Esophagus squamous epithelium (tissue), 4 donors: ENCODE data around the gene ENO4.

Source experiments
- CTCF ChIP-seq, 6 experiments: fragments of 450-650 bp in 4 of 6; fragments of 200-600 bp in 2 of 6; sonication (generic) in 2 of 6; IDR thresholded peaks; one replicate each; pipeline ENCODE4 v1.5.1; 2016 to 2019; ENCODE audit warnings: antibody characterized with exemption in 6 of 6, mild to moderate bottlenecking in 4 of 6, moderate library complexity in 4 of 6
- POLR2A ChIP-seq, 4 donors: fragments of 450-650 bp; IDR thresholded peaks; one replicate each; pipeline ENCODE4 v1.6.1; 2017; ENCODE audit warnings: antibody characterized with exemption in 4 of 4, mild to moderate bottlenecking in 4 of 4, moderate library complexity in 3 of 4

GRCh38 chr10:116878123-116878522, 28.8 kb downstream of the ENO4 start:
- no peak for TF ChIP-seq CTCF (IDR thresholded peaks at IDR 0.05)
- TF ChIP-seq POLR2A (IDR thresholded peaks at IDR 0.05): no peak
